ENCODE data around the gene CFAP69. TPM values are rescaled to one million over a fixed set of nuclear protein-coding genes. Genes with fewer than 3 reads are reported as not detected.

CFAP69 gene
- total and polyA plus RNA-seq, 2 experiments from 2014 or later = 4.9 to 7.9 TPM

DNA sequence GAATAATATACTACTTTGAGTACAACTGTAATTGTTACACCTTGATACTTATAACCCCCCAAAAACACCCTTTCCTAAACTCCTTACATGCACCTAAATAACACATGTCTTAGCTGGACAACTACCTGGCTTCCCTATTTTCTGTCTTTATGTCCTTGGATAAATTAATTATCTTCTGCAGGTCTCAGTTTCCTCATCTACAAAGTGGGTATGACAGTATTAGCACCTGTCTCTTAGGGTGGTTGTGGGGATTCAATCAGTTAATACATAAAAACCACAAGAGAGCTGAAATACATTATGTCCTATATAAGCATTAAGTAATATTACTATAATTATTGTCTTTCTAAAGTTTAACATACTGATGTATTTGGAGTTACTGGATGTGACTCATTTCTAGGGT, 22.6 kb upstream of the CFAP69 start:
- no peak overlapping the region for H3K4me3 ChIP-seq
- peaks cover 48% of the 10 kb centered on the region for H3K79me2 ChIP-seq (replicated peaks; ENCODE audit: insufficient read depth)
- H3F3A ChIP-seq (replicated peaks; ENCODE audit: low read depth) = no peaks in the 10 kb centered on the region
- no peak overlapping the region for H3K27ac ChIP-seq (ENCODE audit: low read depth)
- Mint-ChIP-seq H3K4me3 (no peak overlapping the region), H3K9me3 (no peaks in the 10 kb centered on the region), H3K27ac (no peak overlapping the region), H3K4me1 (peaks cover 28% of the 10 kb centered on the region), H3K36me3 (ENCODE audit: low read depth) (peaks cover 2% of the 10 kb centered on the region), H3K27me3 (ENCODE audit: insufficient read depth, low read depth, poor library complexity) (no peaks in the 10 kb centered on the region)
- DNase-seq (ENCODE audit: low spot score) (no peak), ATAC-seq (no peak)
- TF ChIP-seq CTCF (conservative IDR thresholded peaks at IDR 0.05; ENCODE audit: low read depth in 2 of 2) = no peak
- TF ChIP-seq NANOG (IDR thresholded peaks at IDR 0.05; ENCODE audit: borderline replicate concordance) = no peak
- no peak for TF ChIP-seq STAT1 (IDR thresholded peaks at IDR 0.05; ENCODE audit: unreplicated experiment)
- no peak for TF ChIP-seq CREB1 (CRISPR knock-in tag; IDR thresholded peaks at IDR 0.05; ENCODE audit: low read depth)
- TF ChIP-seq, protein P1, sequence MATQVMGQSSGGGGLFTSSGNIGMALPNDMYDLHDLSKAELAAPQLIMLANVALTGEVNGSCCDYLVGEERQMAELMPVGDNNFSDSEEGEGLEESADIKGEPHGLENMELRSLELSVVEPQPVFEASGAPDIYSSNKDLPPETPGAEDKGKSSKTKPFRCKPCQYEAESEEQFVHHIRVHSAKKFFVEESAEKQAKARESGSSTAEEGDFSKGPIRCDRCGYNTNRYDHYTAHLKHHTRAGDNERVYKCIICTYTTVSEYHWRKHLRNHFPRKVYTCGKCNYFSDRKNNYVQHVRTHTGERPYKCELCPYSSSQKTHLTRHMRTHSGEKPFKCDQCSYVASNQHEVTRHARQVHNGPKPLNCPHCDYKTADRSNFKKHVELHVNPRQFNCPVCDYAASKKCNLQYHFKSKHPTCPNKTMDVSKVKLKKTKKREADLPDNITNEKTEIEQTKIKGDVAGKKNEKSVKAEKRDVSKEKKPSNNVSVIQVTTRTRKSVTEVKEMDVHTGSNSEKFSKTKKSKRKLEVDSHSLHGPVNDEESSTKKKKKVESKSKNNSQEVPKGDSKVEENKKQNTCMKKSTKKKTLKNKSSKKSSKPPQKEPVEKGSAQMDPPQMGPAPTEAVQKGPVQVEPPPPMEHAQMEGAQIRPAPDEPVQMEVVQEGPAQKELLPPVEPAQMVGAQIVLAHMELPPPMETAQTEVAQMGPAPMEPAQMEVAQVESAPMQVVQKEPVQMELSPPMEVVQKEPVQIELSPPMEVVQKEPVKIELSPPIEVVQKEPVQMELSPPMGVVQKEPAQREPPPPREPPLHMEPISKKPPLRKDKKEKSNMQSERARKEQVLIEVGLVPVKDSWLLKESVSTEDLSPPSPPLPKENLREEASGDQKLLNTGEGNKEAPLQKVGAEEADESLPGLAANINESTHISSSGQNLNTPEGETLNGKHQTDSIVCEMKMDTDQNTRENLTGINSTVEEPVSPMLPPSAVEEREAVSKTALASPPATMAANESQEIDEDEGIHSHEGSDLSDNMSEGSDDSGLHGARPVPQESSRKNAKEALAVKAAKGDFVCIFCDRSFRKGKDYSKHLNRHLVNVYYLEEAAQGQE (IDR thresholded peaks at IDR 0.05; ENCODE audit: unreplicated experiment) = no peak
- TF ChIP-seq POLR2AphosphoS5 (IDR thresholded peaks at IDR 0.05; ENCODE audit: low read depth) = no peak
- no peak for TF ChIP-seq EZH2 (IDR thresholded peaks at IDR 0.05; ENCODE audit: low read depth, unreplicated experiment)
- no peak for TF ChIP-seq ZNF114 (CRISPR knock-in tag; IDR thresholded peaks at IDR 0.05)
- TF ChIP-seq ZNF331 (CRISPR knock-in tag; IDR thresholded peaks at IDR 0.05; ENCODE audit: low read depth) = no peak
- TF ChIP-seq ETS1 (IDR thresholded peaks at IDR 0.05) = no peak
- H4K20me1 ChIP-seq (replicated peaks; ENCODE audit: insufficient read depth) = no peaks in the 10 kb centered on the region
- no peaks in the 10 kb centered on the region for H3K36me3 ChIP-seq (ENCODE audit: insufficient read depth)
- H3K4me2 ChIP-seq = no peak overlapping the region
- H3K9me2 ChIP-seq (ENCODE audit: insufficient read depth) = no peaks in the 10 kb centered on the region
- H2AFZ ChIP-seq = no peak overlapping the region
- no peaks in the 10 kb centered on the region for H3K27me3 ChIP-seq (ENCODE audit: insufficient read depth)
- peaks cover 29% of the 10 kb centered on the region for H3K4me1 ChIP-seq (ENCODE audit: insufficient read depth)

Measured in GM23338 (cell line).